Gastroesophageal sphincter (tissue), 4 donors: ENCODE data around the gene MACF1. TPM values are rescaled to one million over a fixed set of nuclear protein-coding genes. Genes with fewer than 3 reads are reported as not detected.
"Not testable (repeated sequence)": the region's sequence is repeated elsewhere in the genome, so short reads cannot be mapped to it uniquely, and the experiment has no call there.

Experiments
- ATAC-seq: fragments of 150-250 bp; one replicate; pipeline ENCODE4 v1.9.1; 2016; ENCODE audit warnings: mild to moderate bottlenecking, moderate library complexity
- H3K27ac ChIP-seq, 4 donors: fragments of 200-600 bp; sonication (generic) in 3 of 4; 1 replicate in 3 of 4; 2 replicates in 1 of 4; pipeline ENCODE4 v1.5.1; 2016 to 2019
- H3K27me3 ChIP-seq: fragments of 200-600 bp; sonication (generic); one replicate; pipeline ENCODE4 v1.5.1; 2019
- H3K36me3 ChIP-seq, 2 donors: fragments of 200-600 bp; sonication (generic); one replicate each; pipeline ENCODE4 v1.5.1; 2019; ENCODE audit warnings: control low read depth in 1 of 2
- H3K4me1 ChIP-seq, 3 donors: fragments of 200-600 bp; sonication (generic); 1 replicate in 2 of 3; 2 replicates in 1 of 3; pipeline ENCODE4 v1.5.1; 2016 to 2019; ENCODE audit warnings: control low read depth in 2 of 3
- H3K4me3 ChIP-seq, 2 donors: fragments of 200-600 bp; sonication (generic); one replicate each; pipeline ENCODE4 v1.5.1; 2019; ENCODE audit warnings: mild to moderate bottlenecking in 1 of 2, moderate library complexity in 1 of 2
- H3K9me3 ChIP-seq, 3 donors: fragments of 200-600 bp; sonication (generic); one replicate each; pipeline ENCODE4 v1.5.1; 2017 to 2019; ENCODE audit warnings: control low read depth in 2 of 3
- EP300 ChIP-seq: sonication (generic); formaldehyde crosslinking; IDR thresholded peaks from one replicate; pipeline ENCODE4 v1.6.1; 2017; ENCODE audit warnings: antibody characterized with exemption, mild to moderate bottlenecking
- POLR2A ChIP-seq, 2 donors: fragments of 450-650 bp; IDR thresholded peaks; one replicate each; pipeline ENCODE4 v1.6.1; 2017; ENCODE audit warnings: antibody characterized with exemption in 2 of 2, mild to moderate bottlenecking in 2 of 2, moderate library complexity in 1 of 2
- POLR2AphosphoS5 ChIP-seq: sonication (generic); formaldehyde crosslinking; IDR thresholded peaks from one replicate; pipeline ENCODE4 v1.6.1; 2017; ENCODE audit warnings: antibody characterized with exemption
- WGBS, 2 donors: methylation state at CpG; one replicate each; pipeline ENCODE4 v1.1.5; 2018; ENCODE audit warnings: low coverage in 1 of 2; 5-methylcytosine and 5-hydroxymethylcytosine counted together
- total RNA-seq, 4 donors: library from RNA; depleted of rRNA; stranded (reverse); fragments of >200 nt; gene quantifications; one replicate each; pipeline ENCODE4 v1.1.0, GENCODE V29; 2016
- TF ChIP-seq, protein P1 (sequence below), 4 experiments: fragments of 200-600 bp in 2 of 4; fragments of 450-650 bp in 2 of 4; sonication (generic) in 1 of 4; IDR thresholded peaks; one replicate each; pipeline ENCODE4 v1.5.1; 2017 to 2019; ENCODE audit warnings: antibody characterized with exemption in 4 of 4, mild to moderate bottlenecking in 2 of 4, moderate library complexity in 2 of 4

The MACF1 gene
- total RNA-seq, 4 donors from 2014 or later = 454 to 752 (median 541) TPM

DNA sequence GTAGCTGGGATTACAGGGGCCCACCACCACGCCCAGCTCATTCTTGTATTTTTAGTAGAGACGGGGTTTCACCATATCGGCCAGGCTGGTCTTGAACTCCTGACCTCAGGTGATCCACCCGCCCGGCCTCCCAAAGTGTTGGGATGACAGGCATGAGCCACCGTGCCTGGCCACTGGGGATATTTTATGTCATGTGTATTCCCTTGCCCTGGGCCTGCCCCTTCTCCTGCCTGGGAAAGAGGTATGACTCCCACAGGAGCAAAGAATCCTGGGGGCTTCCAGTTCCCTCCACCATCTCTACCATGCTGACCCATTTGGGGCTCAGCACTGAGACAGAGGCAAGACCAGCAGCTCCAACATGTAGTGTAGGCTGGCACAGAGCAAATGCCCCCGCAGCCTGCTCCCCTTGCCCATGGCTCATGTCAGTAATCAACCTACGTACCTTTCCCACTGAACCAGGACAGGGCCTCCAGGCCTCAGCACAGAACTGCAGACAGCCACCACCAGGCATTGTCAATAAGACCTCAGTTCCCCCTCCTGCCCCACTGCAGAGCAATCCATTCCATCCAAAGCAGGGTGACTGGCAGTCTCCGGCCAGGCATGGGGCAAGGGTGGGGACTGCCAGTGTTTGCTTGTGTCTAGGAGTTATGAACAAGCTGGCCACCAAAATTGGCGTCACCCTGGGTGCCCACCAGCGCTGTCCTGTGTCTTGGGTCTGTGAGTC, 322.1 kb downstream of the MACF1 start:
- TF ChIP-seq POLR2AphosphoS5 (no peak), POLR2A (IDR thresholded peaks at IDR 0.05) (no peak), EP300 (no peak)
- TF ChIP-seq, protein P1, sequence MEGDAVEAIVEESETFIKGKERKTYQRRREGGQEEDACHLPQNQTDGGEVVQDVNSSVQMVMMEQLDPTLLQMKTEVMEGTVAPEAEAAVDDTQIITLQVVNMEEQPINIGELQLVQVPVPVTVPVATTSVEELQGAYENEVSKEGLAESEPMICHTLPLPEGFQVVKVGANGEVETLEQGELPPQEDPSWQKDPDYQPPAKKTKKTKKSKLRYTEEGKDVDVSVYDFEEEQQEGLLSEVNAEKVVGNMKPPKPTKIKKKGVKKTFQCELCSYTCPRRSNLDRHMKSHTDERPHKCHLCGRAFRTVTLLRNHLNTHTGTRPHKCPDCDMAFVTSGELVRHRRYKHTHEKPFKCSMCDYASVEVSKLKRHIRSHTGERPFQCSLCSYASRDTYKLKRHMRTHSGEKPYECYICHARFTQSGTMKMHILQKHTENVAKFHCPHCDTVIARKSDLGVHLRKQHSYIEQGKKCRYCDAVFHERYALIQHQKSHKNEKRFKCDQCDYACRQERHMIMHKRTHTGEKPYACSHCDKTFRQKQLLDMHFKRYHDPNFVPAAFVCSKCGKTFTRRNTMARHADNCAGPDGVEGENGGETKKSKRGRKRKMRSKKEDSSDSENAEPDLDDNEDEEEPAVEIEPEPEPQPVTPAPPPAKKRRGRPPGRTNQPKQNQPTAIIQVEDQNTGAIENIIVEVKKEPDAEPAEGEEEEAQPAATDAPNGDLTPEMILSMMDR (IDR thresholded peaks at IDR 0.05) = no peak
- Histone ChIP-seq H3K4me3 (no peak overlapping the region), H3K27me3 (no peaks in the 10 kb centered on the region), H3K9me3 (no peaks in the 10 kb centered on the region), H3K36me3 (peaks cover 0 to 72% of the 10 kb centered on the region in 2 donors), H3K27ac (no peak overlapping the region), H3K4me1 (no peaks in the 10 kb centered on the region)
- 88 to 100% methylated on average over 1 to 4 of the region's 11 CpGs for WGBS, 2 donors
- no peak for ATAC-seq

DNA sequence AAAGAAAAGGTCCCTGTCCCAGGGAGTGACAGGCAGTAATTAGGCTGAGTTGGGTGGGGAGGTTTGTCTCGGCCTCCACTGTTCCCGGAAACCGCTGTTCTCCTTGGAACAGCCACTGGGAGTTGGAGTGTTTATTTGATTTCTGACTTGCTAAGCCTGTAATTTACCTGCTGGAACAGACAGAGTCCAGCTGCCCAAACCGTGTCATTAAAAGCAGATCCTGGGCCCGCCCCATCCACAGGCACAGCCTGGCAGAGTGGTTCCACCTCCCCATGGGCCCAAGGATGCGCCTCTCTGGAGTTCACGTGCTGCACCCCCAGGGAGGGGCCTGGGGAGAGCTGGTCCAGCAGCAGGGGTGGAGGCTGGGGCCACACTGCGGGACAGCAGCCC, 322.7 kb downstream of the MACF1 start:
- not testable (repeated sequence) for ATAC-seq, H3K4me1 ChIP-seq, H3K4me3 ChIP-seq, H3K27ac ChIP-seq, H3K9me3 ChIP-seq, H3K27me3 ChIP-seq
- peaks cover 0 to 78% of the 10 kb centered on the region in 2 donors for H3K36me3 ChIP-seq
- WGBS, 2 donors = 46 to 90% methylated on average over 2 to 3 of the region's 8 CpGs
- TF ChIP-seq POLR2AphosphoS5 = peak; percentile 69

DNA sequence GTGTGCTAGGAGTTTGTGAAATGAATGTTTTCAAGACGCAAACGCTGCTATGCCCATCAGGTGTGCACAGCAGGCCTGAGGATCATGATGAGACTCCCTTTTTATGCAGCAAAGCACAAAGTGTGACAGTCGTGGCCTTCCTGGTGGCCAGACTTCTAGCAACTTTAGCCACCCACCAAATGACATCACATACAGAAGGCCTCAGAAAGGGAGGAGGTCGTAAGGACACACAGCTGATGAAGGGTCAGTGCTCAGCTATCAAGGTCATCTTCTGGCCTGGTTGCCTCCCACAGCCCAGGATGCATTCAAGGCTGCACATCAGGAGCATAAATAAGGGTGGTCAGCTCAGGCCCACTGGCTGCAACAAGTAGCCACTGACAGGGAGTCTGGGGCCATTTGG, 323.6 kb downstream of the MACF1 start:
- Histone ChIP-seq H3K9me3 (no peaks in the 10 kb centered on the region), H3K36me3 (peaks cover 0 to 87% of the 10 kb centered on the region in 2 donors), H3K4me3 (no peak overlapping the region), H3K4me1 (no peaks in the 10 kb centered on the region), H3K27ac (no peak overlapping the region), H3K27me3 (no peaks in the 10 kb centered on the region)
- no peak for TF ChIP-seq POLR2A (IDR thresholded peaks at IDR 0.05)
- TF ChIP-seq EP300 = no peak
- TF ChIP-seq, protein P1 (IDR thresholded peaks at IDR 0.05) = no peak
- no peak for TF ChIP-seq POLR2AphosphoS5
- ATAC-seq = no peak
- 50% methylated on average over 1 of the region's 4 CpGs; no CpG with 5 or more reads in 1 of the 2 donors for WGBS, 2 donors

DNA sequence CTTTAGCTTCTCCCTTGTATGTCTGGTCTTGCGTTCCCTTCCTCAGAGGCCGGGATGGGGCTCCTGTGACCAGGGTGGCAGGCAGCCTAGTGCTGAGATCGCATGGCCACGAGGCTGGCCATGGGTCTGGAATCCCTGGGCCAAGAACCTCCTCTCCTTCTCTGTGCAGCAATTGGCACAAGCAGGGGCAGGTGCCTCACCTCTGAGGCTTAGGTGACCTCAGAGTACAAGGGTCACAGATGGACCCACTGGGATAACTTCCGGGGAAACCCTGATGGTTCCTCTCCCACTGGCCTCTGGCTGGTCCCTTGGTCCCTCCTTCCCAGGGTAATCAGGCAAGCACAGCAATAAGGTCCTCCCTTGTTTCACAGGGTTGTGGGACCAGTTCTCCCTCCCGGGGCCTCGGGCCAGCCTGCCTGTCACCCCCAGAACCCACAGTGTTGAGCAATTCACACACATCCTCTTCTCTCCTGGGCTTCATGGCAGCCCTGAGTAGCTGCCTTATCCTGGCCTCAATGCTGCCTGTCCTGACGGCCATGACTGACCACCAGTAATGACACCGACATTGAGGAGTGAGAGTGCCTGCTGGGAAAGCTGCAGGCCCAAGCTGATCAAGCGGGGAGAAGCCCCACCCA, 325.5 kb downstream of the MACF1 start:
- Histone ChIP-seq H3K4me1 (no peaks in the 10 kb centered on the region), H3K27me3 (no peaks in the 10 kb centered on the region), H3K27ac (no peak overlapping the region), H3K4me3 (no peak overlapping the region), H3K9me3 (no peaks in the 10 kb centered on the region), H3K36me3 (peaks cover 0 to 92% of the 10 kb centered on the region in 2 donors)
- TF ChIP-seq, protein P1 (IDR thresholded peaks at IDR 0.05) = no peak
- TF ChIP-seq POLR2A (IDR thresholded peaks at IDR 0.05) (no peak), EP300 (no peak), POLR2AphosphoS5 (no peak)
- ATAC-seq = no peak
- 79 to 100% methylated on average over 1 to 4 of the region's 10 CpGs for WGBS, 2 donors

DNA sequence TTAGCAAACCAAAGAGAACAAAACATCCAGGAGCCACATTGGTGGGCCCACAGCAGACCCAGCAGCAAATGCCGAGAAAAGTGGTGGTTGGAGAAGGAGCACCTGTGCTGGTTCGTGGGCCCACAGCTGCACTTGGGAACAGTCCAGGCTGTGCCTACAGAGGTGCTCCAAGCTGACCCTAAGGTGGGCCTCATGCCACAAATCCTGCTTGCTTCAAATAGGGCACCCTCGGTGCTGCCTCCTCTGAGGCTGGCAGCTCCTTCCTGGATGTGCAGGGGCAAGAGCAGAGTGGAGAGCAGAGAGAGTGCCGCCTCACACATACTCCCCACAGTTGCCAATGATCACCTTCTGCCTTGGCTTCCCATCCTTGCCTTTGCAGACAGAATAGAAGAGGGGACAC, 327.0 kb downstream of the MACF1 start:
- no peak overlapping the region for H3K4me3 ChIP-seq
- H3K36me3 ChIP-seq = peaks cover 0 to 87% of the 10 kb centered on the region in 2 donors
- 92 to 100% methylated on average over 2 of the region's 4 CpGs for WGBS, 2 donors
- H3K27me3 ChIP-seq = no peaks in the 10 kb centered on the region
- ATAC-seq = no peak
- TF ChIP-seq POLR2AphosphoS5 = no peak
- TF ChIP-seq, protein P1 (IDR thresholded peaks at IDR 0.05) = no peak
- no peak for TF ChIP-seq EP300
- no peak for TF ChIP-seq POLR2A (IDR thresholded peaks at IDR 0.05)
- no peaks in the 10 kb centered on the region for H3K4me1 ChIP-seq
- H3K27ac ChIP-seq = no peak overlapping the region
- no peaks in the 10 kb centered on the region for H3K9me3 ChIP-seq
